ENCODE data around the gene SH3PXD2A.

- TF ChIP-seq CTCF (IDR thresholded peaks at IDR 0.05 in 8 of 11, conservative IDR thresholded peaks at IDR 0.05 in 3 of 11) (no peak), POLR2A (IDR thresholded peaks at IDR 0.05) (no peak), POLR2AphosphoS5 (IDR thresholded peaks at IDR 0.05) (no peak)
Measured at GRCh38 chr10:103640436-103641181, 214.8 kb downstream of the SH3PXD2A start.
